SK-N-SH (cell line): ENCODE measurements around the gene TMEM51.

Source experiments
- CHD2 ChIP-seq: fragments of 150-350 bp; IDR thresholded peaks from 2 replicates; pipeline ENCODE4 v1.6.1; 2018; ENCODE audit warnings: low read length; ENCODE audit not compliant: partially characterized antibody
- ELF1 ChIP-seq: IDR thresholded peaks from 2 replicates; pipeline ENCODE4 v1.4.0; 2012
- GABPA ChIP-seq: IDR thresholded peaks from 2 replicates; pipeline ENCODE4 v1.4.0; 2012; ENCODE audit warnings: low read depth, mild to moderate bottlenecking
- JUND ChIP-seq: IDR thresholded peaks from 2 replicates; pipeline ENCODE4 v1.4.0; 2012
- NRF1 ChIP-seq: IDR thresholded peaks from 2 replicates; pipeline ENCODE4 v1.6.1; 2012; ENCODE audit warnings: low read depth, mild to moderate bottlenecking, low read length
- RAD21 ChIP-seq: IDR thresholded peaks from 2 replicates; pipeline ENCODE4 v1.6.1; 2012; ENCODE audit warnings: mild to moderate bottlenecking, low read length
- RFX5 ChIP-seq: IDR thresholded peaks from 2 replicates; pipeline ENCODE4 v1.6.1; 2012; ENCODE audit warnings: mild to moderate bottlenecking, improper control_type of control experiment, low read length
- SMC3 ChIP-seq: IDR thresholded peaks from 2 replicates; pipeline ENCODE4 v1.6.1; 2012; ENCODE audit warnings: low read depth, low read length, improper control_type of control experiment
- TF ChIP-seq, protein P1 (sequence below): fragments of 200-600 bp; sonication (generic); IDR thresholded peaks from 2 replicates; pipeline ENCODE4 v1.6.1; 2017; ENCODE audit warnings: antibody characterized with exemption, mild to moderate bottlenecking, moderate library complexity
- TF ChIP-seq, protein P2 (sequence below): IDR thresholded peaks from 2 replicates; pipeline ENCODE4 v1.4.0; 2012; ENCODE audit warnings: low read depth
- TF ChIP-seq, protein P3 (sequence below): IDR thresholded peaks from 2 replicates; pipeline ENCODE4 v1.6.1; 2012; ENCODE audit warnings: mild to moderate bottlenecking, low read depth, low read length, moderate library complexity

DNA sequence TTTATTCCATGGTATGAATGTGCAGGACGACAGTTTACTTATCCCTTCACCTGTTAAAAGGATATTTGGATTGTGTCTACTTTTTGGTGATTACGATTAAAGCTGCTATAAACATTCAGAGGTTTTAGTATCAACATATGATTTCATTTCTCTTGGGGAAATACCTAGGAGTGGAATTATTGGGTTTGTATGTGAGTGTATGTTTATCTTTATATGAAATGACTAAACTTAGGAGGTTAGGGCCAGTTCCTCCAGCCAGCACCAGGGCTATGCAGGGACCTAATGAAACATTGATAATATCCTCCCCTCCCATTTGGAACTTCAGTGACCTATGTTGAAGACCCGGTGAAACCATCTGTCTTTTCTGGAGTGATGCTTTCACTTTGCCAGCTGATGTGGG, 13.8 kb downstream of the TMEM51 start:
- TF ChIP-seq, protein P1, sequence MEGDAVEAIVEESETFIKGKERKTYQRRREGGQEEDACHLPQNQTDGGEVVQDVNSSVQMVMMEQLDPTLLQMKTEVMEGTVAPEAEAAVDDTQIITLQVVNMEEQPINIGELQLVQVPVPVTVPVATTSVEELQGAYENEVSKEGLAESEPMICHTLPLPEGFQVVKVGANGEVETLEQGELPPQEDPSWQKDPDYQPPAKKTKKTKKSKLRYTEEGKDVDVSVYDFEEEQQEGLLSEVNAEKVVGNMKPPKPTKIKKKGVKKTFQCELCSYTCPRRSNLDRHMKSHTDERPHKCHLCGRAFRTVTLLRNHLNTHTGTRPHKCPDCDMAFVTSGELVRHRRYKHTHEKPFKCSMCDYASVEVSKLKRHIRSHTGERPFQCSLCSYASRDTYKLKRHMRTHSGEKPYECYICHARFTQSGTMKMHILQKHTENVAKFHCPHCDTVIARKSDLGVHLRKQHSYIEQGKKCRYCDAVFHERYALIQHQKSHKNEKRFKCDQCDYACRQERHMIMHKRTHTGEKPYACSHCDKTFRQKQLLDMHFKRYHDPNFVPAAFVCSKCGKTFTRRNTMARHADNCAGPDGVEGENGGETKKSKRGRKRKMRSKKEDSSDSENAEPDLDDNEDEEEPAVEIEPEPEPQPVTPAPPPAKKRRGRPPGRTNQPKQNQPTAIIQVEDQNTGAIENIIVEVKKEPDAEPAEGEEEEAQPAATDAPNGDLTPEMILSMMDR: no peak
- TF ChIP-seq, protein P2, sequence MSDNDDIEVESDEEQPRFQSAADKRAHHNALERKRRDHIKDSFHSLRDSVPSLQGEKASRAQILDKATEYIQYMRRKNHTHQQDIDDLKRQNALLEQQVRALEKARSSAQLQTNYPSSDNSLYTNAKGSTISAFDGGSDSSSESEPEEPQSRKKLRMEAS: no peak
- TF ChIP-seq NRF1: no peak
- TF ChIP-seq GABPA: no peak
- no peak for TF ChIP-seq RAD21
- TF ChIP-seq ELF1: no peak
- TF ChIP-seq SMC3: no peak
- TF ChIP-seq, protein P3, sequence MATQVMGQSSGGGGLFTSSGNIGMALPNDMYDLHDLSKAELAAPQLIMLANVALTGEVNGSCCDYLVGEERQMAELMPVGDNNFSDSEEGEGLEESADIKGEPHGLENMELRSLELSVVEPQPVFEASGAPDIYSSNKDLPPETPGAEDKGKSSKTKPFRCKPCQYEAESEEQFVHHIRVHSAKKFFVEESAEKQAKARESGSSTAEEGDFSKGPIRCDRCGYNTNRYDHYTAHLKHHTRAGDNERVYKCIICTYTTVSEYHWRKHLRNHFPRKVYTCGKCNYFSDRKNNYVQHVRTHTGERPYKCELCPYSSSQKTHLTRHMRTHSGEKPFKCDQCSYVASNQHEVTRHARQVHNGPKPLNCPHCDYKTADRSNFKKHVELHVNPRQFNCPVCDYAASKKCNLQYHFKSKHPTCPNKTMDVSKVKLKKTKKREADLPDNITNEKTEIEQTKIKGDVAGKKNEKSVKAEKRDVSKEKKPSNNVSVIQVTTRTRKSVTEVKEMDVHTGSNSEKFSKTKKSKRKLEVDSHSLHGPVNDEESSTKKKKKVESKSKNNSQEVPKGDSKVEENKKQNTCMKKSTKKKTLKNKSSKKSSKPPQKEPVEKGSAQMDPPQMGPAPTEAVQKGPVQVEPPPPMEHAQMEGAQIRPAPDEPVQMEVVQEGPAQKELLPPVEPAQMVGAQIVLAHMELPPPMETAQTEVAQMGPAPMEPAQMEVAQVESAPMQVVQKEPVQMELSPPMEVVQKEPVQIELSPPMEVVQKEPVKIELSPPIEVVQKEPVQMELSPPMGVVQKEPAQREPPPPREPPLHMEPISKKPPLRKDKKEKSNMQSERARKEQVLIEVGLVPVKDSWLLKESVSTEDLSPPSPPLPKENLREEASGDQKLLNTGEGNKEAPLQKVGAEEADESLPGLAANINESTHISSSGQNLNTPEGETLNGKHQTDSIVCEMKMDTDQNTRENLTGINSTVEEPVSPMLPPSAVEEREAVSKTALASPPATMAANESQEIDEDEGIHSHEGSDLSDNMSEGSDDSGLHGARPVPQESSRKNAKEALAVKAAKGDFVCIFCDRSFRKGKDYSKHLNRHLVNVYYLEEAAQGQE: no peak
- no peak for TF ChIP-seq CHD2
- no peak for TF ChIP-seq RFX5
- no peak for TF ChIP-seq JUND
